H1 (cell line): ENCODE measurements around the gene FA2H. TPM values are rescaled to one million over a fixed set of nuclear protein-coding genes. Genes with fewer than 3 reads are reported as not detected.

Experiments used
- ASH2L ChIP-seq: fragments of 200-600, 300-600 bp; sonication (generic); IDR thresholded peaks from one replicate; pipeline ENCODE4 v1.7.1; 2017; ENCODE audit warnings: low read length
- BACH1 ChIP-seq: IDR thresholded peaks from 2 replicates; pipeline ENCODE4 v1.6.1; 2012; ENCODE audit warnings: low read length, improper control_type of control experiment
- BCL11A ChIP-seq, 2 experiments: IDR thresholded peaks; one replicate each; pipeline ENCODE4 v1.6.1; 2011; ENCODE audit warnings: low read depth in 2 of 2, low read length in 2 of 2, mild to moderate bottlenecking in 2 of 2
- CHD7 ChIP-seq: fragments of 300-600 bp; sonication (generic); IDR thresholded peaks from 2 replicates; pipeline ENCODE4 v1.7.1; 2012; ENCODE audit warnings: low read length, moderate library complexity, mild to moderate bottlenecking, inconsistent platforms; ENCODE audit not compliant: insufficient replicate concordance
- NRF1 ChIP-seq: IDR thresholded peaks from 2 replicates; pipeline ENCODE4 v1.6.1; 2011; ENCODE audit warnings: mild to moderate bottlenecking, low read depth, low read length, improper control_type of control experiment
- RBBP5 ChIP-seq: IDR thresholded peaks from 2 replicates; pipeline ENCODE4 v1.7.1; 2012; ENCODE audit warnings: low read depth, mild to moderate bottlenecking, inconsistent platforms, low read length, moderate library complexity, borderline replicate concordance
- SIRT6 ChIP-seq: IDR thresholded peaks from one replicate; pipeline ENCODE4 v1.7.1; 2012; ENCODE audit warnings: low read length, inconsistent platforms
- SIX5 ChIP-seq: IDR thresholded peaks from 2 replicates; pipeline ENCODE4 v1.6.1; 2011; ENCODE audit warnings: mild to moderate bottlenecking, low read depth, low read length
- SRF ChIP-seq: IDR thresholded peaks from 2 replicates; pipeline ENCODE4 v1.6.1; 2011; ENCODE audit warnings: mild to moderate bottlenecking, low read depth, low read length, moderate library complexity
- TAF1 ChIP-seq: IDR thresholded peaks from 2 replicates; pipeline ENCODE4 v1.6.1; 2011; ENCODE audit warnings: mild to moderate bottlenecking, low read depth, low read length
- TBP ChIP-seq: IDR thresholded peaks from 2 replicates; pipeline ENCODE4 v1.6.1; 2011; ENCODE audit warnings: low read depth, low read length, improper control_type of control experiment
- YY1 ChIP-seq: IDR thresholded peaks from 2 replicates; pipeline ENCODE4 v1.6.1; 2011; ENCODE audit warnings: low read depth, mild to moderate bottlenecking, low read length
- polyA plus RNA-seq, 7 experiments: library from polyadenylated mRNA; depleted of rRNA in 3 of 7; stranded (reverse) in 5 of 7; unstranded in 2 of 7; fragments of >200 nt in 5 of 7; fragments of 200-250 nt in 2 of 7; gene quantifications; 1 replicate in 5 of 7; 2 replicates in 1 of 7; 4 replicates in 1 of 7; pipeline versions ENCODE4 v1.2.1 to v1.2.3, GENCODE V29; 2011 to 2013; ENCODE audit warnings: missing spikeins in 2 of 7, mixed read lengths in 2 of 7
- total RNA-seq: library from RNA; stranded (reverse); fragmentation: NEBNext Ultra II Directional; extraction: Animal tissue kit (Norgen Biotek cat#: 25700); gene quantifications from 2 replicates; pipeline ENCODE4 v1.2.1, GENCODE V29; 2021

Gene FA2H
- total and polyA plus RNA-seq, 2 of the 8 experiments (the other 6 are each of a cell fraction or from before 2014, with no cell fraction given): 2.1 to 2.5 TPM

GRCh38 chr16:74666425-74667254 lies 108.0 kb downstream of the FA2H start, which contains the start of gene RFWD3 (continued):
- TF ChIP-seq CHD7: no peak
- peak; percentile 94 for TF ChIP-seq TBP
- no peak for TF ChIP-seq YY1
- no peak for TF ChIP-seq BCL11A (IDR thresholded peaks at IDR 0.05; ENCODE audit: low read depth in 2 of 2, low read length in 2 of 2)
- no peak for TF ChIP-seq SRF
- TF ChIP-seq BACH1: no peak
- no peak for TF ChIP-seq SIX5
- TF ChIP-seq SIRT6: no peak
- TF ChIP-seq RBBP5: peak; percentile 84
- TF ChIP-seq NRF1: no peak
- TF ChIP-seq ASH2L: peak; percentile 66
- TF ChIP-seq TAF1: peak; percentile 99
